ENCODE results near the gene ARMH4. TPM values are rescaled to one million over a fixed set of nuclear protein-coding genes. Genes with fewer than 3 reads are reported as not detected.

ARMH4 gene
- total and polyA plus RNA-seq, 8 donors = 2.0 to 19.4 (median 15.7) TPM

DNA sequence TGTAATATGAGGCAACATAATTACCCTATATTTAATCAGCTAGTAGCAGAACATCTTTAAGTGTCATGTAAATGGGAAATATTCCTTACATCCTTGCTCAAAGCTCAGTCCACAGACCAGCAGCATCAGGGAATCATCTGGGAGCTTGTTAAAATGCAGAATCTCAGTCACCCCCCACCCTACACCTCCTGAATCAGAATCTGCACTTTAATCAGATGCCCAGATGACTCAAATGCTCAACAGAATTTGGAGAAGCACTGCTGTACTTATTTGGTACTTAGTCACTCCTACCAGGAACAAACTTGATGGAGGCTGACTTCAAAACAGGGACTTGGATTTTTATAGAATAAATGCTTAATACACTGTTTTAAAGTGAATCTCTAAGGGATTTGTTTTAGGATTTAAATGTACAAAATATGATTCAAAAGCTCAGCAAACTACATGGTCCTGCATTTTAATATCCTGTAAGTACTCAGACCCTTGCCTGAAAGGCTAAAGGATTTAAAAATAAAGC is 96.5 kb downstream of the ARMH4 start:
- DNase-seq = no peak
- no peak overlapping the region for H3K27ac ChIP-seq
- H3K4me1 ChIP-seq = no peaks in the 10 kb centered on the region
- H3K4me3 ChIP-seq = no peak overlapping the region
- no peaks in the 10 kb centered on the region for H3K9me3 ChIP-seq
- TF ChIP-seq, protein P1, sequence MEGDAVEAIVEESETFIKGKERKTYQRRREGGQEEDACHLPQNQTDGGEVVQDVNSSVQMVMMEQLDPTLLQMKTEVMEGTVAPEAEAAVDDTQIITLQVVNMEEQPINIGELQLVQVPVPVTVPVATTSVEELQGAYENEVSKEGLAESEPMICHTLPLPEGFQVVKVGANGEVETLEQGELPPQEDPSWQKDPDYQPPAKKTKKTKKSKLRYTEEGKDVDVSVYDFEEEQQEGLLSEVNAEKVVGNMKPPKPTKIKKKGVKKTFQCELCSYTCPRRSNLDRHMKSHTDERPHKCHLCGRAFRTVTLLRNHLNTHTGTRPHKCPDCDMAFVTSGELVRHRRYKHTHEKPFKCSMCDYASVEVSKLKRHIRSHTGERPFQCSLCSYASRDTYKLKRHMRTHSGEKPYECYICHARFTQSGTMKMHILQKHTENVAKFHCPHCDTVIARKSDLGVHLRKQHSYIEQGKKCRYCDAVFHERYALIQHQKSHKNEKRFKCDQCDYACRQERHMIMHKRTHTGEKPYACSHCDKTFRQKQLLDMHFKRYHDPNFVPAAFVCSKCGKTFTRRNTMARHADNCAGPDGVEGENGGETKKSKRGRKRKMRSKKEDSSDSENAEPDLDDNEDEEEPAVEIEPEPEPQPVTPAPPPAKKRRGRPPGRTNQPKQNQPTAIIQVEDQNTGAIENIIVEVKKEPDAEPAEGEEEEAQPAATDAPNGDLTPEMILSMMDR (IDR thresholded peaks at IDR 0.05) = no peak
- ATAC-seq = no peak
- intact Hi-C loops (cut with DNase I) = no loop called here
- no peaks in the 10 kb centered on the region for H3K27me3 ChIP-seq
- H3K36me3 ChIP-seq = no peaks in the 10 kb centered on the region

DNA sequence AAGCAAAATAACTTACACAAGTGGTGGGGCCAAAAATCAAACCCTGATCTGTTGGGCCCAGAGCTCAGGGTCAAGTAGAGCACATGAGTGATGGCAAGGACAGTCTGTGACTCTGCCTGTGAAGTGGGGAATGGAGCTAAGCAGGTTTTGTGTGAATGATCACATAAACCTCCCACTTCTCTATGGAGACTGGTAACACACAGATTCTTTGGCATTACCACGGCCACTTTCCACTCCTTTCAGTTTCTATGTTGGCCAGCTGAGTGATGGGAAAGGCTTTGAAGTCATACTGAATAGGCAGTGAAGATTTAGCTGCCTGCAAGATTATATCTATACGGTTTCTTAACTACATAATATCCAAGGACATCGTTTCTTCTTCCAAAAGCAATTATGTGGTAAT is 97.9 kb downstream of the ARMH4 start:
- Histone ChIP-seq H3K27ac (no peak overlapping the region), H3K4me3 (no peak overlapping the region), H3K27me3 (no peaks in the 10 kb centered on the region), H3K9me3 (no peaks in the 10 kb centered on the region), H3K36me3 (no peaks in the 10 kb centered on the region), H3K4me1 (no peaks in the 10 kb centered on the region)
- ATAC-seq = no peak
- TF ChIP-seq, protein P1 (IDR thresholded peaks at IDR 0.05) = no peak
- DNase-seq = no peak
- intact Hi-C loops (cut with DNase I) = no loop called here

DNA sequence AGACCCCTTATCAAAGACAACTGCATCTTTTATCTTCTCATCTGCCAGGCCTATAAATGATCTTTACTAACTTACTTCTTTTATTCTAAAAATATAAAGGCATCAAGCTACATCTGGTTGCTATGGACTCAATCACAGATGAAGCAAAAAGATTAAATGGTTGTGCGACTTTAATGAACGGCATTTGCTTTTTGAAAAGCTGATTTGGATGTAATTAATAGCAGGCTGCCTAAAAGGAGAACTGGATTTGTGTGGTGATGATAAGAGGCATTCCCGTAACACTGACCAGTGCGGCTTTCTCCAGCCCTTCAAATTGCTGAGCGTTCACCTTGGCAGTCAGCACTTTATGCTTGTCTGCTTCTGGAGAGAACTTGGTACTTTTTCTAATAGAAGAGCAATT is 103.8 kb downstream of the ARMH4 start:
- intact Hi-C loops (cut with DNase I) = no loop called here
- no peak for ATAC-seq
- no peak overlapping the region for H3K4me3 ChIP-seq

DNA sequence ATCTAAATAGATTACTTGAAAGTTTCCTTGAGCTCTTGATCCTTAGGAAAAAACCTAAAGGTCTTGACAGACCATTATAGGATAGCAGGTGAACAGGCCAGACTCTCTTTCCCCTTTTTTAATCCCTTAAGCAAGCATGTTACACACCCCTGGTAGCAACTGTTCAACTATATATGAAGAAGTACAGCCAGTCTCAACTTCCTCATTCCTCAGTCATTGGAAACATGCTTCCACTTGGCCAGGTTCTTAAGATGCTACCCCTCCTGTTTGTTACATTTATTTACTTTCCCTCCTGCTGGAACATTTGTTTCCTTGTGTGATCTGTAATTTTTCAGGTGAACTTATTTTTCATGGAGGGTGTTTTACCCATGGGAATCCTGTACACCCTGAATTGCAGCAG is 124.1 kb downstream of the ARMH4 start:
- ATAC-seq (peak; percentile 76), DNase-seq (peak in 1 of 4 donors; percentile 4)
- Histone ChIP-seq H3K9me3 (no peaks in the 10 kb centered on the region), H3K4me3 (no peak overlapping the region), H3K27me3 (no peaks in the 10 kb centered on the region), H3K36me3 (no peaks in the 10 kb centered on the region), H3K27ac (no peak overlapping the region), H3K4me1 (no peaks in the 10 kb centered on the region)
- TF ChIP-seq, protein P1 (IDR thresholded peaks at IDR 0.05) = no peak
- intact Hi-C loops (cut with DNase I) = no loop called here

More for the DNA sequence above, 103.8 kb downstream of the ARMH4 start:
- no peak for DNase-seq
- Histone ChIP-seq H3K36me3 (no peaks in the 10 kb centered on the region), H3K4me1 (no peaks in the 10 kb centered on the region), H3K9me3 (peaks cover 0 to 6% of the 10 kb centered on the region in 2 donors), H3K27me3 (no peaks in the 10 kb centered on the region), H3K27ac (no peak overlapping the region)
- TF ChIP-seq, protein P1 (IDR thresholded peaks at IDR 0.05) = no peak

DNA sequence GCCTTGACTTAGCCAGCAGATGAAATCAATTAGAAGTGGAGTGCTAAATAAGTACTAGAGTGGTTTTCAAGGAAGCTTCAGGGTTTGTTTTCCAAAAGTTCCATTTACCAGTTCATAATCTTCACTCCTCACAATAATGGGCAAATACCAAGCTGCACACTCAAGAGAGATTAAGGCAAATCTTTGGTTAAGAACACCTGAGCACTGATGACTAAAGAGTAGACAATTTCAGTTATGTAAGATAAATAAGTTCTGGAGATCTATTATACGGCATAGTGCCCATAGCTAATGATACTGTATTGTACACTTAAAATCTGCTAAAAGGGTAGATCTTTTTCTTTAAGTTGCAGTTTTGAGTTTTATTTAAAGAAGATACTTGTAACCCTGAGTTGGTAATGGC is 125.0 kb downstream of the ARMH4 start:
- peak; percentile 62 for ATAC-seq
- intact Hi-C loops (cut with DNase I) = no loop called here

More for the DNA sequence above, 125.0 kb downstream of the ARMH4 start:
- no peaks in the 10 kb centered on the region for H3K9me3 ChIP-seq
- H3K27me3 ChIP-seq = no peaks in the 10 kb centered on the region
- DNase-seq = no peak
- no peak overlapping the region for H3K27ac ChIP-seq
- TF ChIP-seq, protein P1 (IDR thresholded peaks at IDR 0.05) = no peak
- H3K4me3 ChIP-seq = no peak overlapping the region
- H3K36me3 ChIP-seq = no peaks in the 10 kb centered on the region
- no peaks in the 10 kb centered on the region for H3K4me1 ChIP-seq
